Smooth muscle cell (in vitro differentiated cells): Measurements from ENCODE around the gene SMYD2. TPM values are rescaled to one million over a fixed set of nuclear protein-coding genes. Genes with fewer than 3 reads are reported as not detected.
A peak's percentile ranks its signal among the peaks of the same experiment; 100 is the strongest.

ENCODE experiments used
- DNase-seq: peaks from one replicate; lab custom pipeline; 2025; ENCODE audit not compliant: unreplicated experiment; lab: John Stamatoyannopoulos, UW
- H2AFZ ChIP-seq: fragments of 200-600 bp; sonication (generic); 2 replicates; pipeline ENCODE4 v1.6.0; 2016; ENCODE audit warnings: antibody characterized with exemption, low read depth, mild to moderate bottlenecking
- H3F3A ChIP-seq: fragments of 200-600 bp; sonication (generic); 2 replicates; pipeline ENCODE4 v1.6.0; 2017; ENCODE audit warnings: antibody characterized with exemption, low read depth
- H3K27ac ChIP-seq: fragments of 200-600 bp; sonication (generic); 2 replicates; pipeline ENCODE4 v1.5.1; 2016; ENCODE audit warnings: low read depth, mild to moderate bottlenecking
- H3K27me3 ChIP-seq: fragments of 200-600 bp; sonication (generic); 2 replicates; pipeline ENCODE4 v1.6.1; 2016; ENCODE audit warnings: low read depth, mild to moderate bottlenecking
- H3K36me3 ChIP-seq: fragments of 200-600 bp; sonication (generic); 2 replicates; pipeline ENCODE4 v1.5.1; 2016; ENCODE audit warnings: low read depth
- H3K4me1 ChIP-seq: fragments of 200-600 bp; sonication (generic); 2 replicates; pipeline ENCODE4 v1.5.1; 2016; ENCODE audit warnings: low read depth
- H3K4me2 ChIP-seq: fragments of 200-600 bp; sonication (generic); 2 replicates; pipeline ENCODE4 v1.6.0; 2016; ENCODE audit warnings: mild to moderate bottlenecking
- H3K4me3 ChIP-seq: fragments of 200-600 bp; sonication (generic); 2 replicates; pipeline ENCODE4 v1.5.1; 2016; ENCODE audit warnings: mild to moderate bottlenecking
- H3K79me2 ChIP-seq: fragments of 200-600 bp; sonication (generic); 2 replicates; pipeline ENCODE4 v1.6.0; 2016; ENCODE audit warnings: low read depth, mild to moderate bottlenecking
- H3K9ac ChIP-seq: fragments of 200-600 bp; sonication (generic); 2 replicates; pipeline ENCODE4 v1.6.0; 2016; ENCODE audit warnings: low read depth
- H3K9me3 ChIP-seq: fragments of 200-600 bp; sonication (generic); replicated peaks from 2 replicates; pipeline ENCODE4 v1.5.1; 2016; ENCODE audit warnings: low read depth
- H4K20me1 ChIP-seq: fragments of 200-600 bp; sonication (generic); 2 replicates; pipeline ENCODE4 v1.6.0; 2016; ENCODE audit warnings: low read depth
- WGBS: methylation state at CpG from one replicate; pipeline ENCODE4 v1.1.7; 2016; ENCODE audit warnings: low lambda C conversion rate; 5-methylcytosine and 5-hydroxymethylcytosine counted together
- polyA plus RNA-seq: library from polyadenylated mRNA; unstranded; fragments of >200 nt; fragmentation: Nextera tagmentation; extraction: Ambion mirVana; gene quantifications from 2 replicates; pipeline ENCODE4 v1.2.1, GENCODE V29; 2016
- total RNA-seq: library from RNA; depleted of rRNA; stranded (reverse); fragments of >200 nt; gene quantifications from 2 replicates; pipeline ENCODE4 v1.2.3, GENCODE V29; 2014
- TF ChIP-seq, protein P1 (sequence below): fragments of 200-600 bp; sonication (generic); IDR thresholded peaks from 2 replicates; pipeline ENCODE4 v1.5.1; 2017; ENCODE audit warnings: borderline replicate concordance, mild to moderate bottlenecking, antibody characterized with exemption; ENCODE audit not compliant: insufficient read depth, poor library complexity, severe bottlenecking

The SMYD2 gene, protein sequence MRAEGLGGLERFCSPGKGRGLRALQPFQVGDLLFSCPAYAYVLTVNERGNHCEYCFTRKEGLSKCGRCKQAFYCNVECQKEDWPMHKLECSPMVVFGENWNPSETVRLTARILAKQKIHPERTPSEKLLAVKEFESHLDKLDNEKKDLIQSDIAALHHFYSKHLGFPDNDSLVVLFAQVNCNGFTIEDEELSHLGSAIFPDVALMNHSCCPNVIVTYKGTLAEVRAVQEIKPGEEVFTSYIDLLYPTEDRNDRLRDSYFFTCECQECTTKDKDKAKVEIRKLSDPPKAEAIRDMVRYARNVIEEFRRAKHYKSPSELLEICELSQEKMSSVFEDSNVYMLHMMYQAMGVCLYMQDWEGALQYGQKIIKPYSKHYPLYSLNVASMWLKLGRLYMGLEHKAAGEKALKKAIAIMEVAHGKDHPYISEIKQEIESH
- total RNA-seq = 39.7 and 43.3 TPM in 2 replicates
- 31.1 and 35.4 TPM in 2 replicates for polyA plus RNA-seq

DNA sequence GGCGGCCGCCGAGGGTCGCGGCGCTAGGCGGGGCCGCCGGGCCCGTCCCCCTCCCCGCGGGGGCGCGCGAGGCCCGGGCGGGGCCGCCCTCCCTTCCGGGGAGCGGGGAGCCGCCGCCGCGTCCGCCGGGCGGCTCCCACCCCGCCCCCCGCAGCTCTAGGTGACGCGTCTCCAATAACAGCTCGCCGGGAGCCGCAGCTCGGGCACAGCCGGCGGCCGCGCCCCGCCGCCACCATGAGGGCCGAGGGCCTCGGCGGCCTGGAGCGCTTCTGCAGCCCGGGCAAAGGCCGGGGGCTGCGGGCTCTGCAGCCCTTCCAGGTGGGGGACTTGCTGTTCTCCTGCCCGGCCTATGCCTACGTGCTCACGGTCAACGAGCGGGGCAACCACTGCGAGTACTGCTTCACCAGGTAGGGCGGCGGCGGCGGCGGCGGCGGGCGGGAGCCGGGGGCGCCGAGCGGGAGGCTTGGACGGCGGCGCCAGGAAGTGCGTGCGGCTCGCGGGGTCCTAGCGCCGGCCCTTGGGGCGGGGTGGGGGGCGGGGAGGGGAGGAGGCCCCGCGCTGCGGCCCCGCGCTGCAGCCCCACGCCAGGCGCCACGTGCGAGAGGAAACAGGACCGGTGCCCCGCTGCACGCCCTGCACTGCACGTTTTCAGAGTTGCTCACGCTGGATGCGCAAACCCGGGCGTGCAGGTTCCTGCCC lies at the start of gene SMYD2:
TSS of gene SMYD2 (plus strand) at position 139 of the 699 bp plus-strand sequence. CDS start at position 235, 96 bp downstream.
- no peaks in the 10 kb centered on the region for H3K36me3 ChIP-seq
- peak within 1 kb of the TSS; percentile 89 for H2AFZ ChIP-seq
- TF ChIP-seq, protein P1, sequence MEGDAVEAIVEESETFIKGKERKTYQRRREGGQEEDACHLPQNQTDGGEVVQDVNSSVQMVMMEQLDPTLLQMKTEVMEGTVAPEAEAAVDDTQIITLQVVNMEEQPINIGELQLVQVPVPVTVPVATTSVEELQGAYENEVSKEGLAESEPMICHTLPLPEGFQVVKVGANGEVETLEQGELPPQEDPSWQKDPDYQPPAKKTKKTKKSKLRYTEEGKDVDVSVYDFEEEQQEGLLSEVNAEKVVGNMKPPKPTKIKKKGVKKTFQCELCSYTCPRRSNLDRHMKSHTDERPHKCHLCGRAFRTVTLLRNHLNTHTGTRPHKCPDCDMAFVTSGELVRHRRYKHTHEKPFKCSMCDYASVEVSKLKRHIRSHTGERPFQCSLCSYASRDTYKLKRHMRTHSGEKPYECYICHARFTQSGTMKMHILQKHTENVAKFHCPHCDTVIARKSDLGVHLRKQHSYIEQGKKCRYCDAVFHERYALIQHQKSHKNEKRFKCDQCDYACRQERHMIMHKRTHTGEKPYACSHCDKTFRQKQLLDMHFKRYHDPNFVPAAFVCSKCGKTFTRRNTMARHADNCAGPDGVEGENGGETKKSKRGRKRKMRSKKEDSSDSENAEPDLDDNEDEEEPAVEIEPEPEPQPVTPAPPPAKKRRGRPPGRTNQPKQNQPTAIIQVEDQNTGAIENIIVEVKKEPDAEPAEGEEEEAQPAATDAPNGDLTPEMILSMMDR = no peak
- WGBS = under 1% methylated on average over 43 of the region's 94 CpGs
- H4K20me1 ChIP-seq = no peaks in the 10 kb centered on the region
- DNase-seq = peak; percentile 58
- peaks cover 16% of the 10 kb centered on the region for H3K79me2 ChIP-seq
- peak within 1 kb of the TSS; percentile 72 for H3K9ac ChIP-seq
- H3F3A ChIP-seq = peaks cover 19% of the 10 kb centered on the region
- no peaks in the 10 kb centered on the region for H3K27me3 ChIP-seq
- H3K4me2 ChIP-seq = peak within 1 kb of the TSS; percentile 96
- H3K4me1 ChIP-seq = peaks cover 17% of the 10 kb centered on the region
- no peaks in the 10 kb centered on the region for H3K9me3 ChIP-seq
- H3K27ac ChIP-seq = peak within 1 kb of the TSS; percentile 55
- peak within 1 kb of the TSS; percentile 98 for H3K4me3 ChIP-seq

DNA sequence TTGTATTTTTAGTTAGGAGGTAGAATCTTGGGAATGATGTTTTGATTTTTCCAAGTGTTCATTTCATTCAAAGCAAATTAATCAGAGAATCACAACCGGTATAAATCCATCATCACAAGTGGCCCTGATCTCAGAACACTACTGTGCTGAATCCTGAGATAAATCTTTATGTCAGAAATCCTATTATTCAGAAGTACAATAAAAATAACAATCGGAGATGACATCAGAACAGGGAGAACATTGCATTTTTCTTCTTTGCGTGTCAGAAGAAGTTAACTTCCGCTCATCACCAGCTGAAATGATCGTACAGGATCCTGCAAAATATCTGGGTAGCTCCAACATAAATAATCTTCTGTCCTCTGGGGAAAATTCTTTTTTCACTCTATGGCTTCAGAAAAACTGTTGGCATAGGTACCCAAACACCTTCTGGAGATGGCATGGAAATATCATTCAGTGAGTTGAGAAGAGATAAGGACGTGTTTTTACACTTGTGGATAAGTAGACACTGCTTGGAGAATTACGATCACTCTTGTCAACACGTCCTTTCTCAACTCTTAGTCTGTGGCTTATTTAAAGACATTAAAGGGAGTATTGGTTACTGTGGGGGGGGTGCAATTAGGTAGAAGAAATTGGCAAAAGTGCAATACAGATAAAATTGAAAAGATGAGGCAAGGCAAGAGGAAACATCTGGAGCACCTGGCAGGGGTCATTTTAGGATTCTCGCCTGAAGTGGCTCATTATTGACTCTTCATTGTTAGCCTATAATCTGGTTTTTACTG lies 46.9 kb upstream of the SMYD2 start:
- H3K4me3 ChIP-seq = no peak overlapping the region
- TF ChIP-seq, protein P1 = no peak
- H3K36me3 ChIP-seq = no peaks in the 10 kb centered on the region
- peaks cover 3% of the 10 kb centered on the region for H3K27me3 ChIP-seq
- 73% methylated on average over 9 of the region's 9 CpGs for WGBS
- H3F3A ChIP-seq = no peaks in the 10 kb centered on the region
- DNase-seq = no peak
- H3K4me2 ChIP-seq = no peak overlapping the region
- no peaks in the 10 kb centered on the region for H4K20me1 ChIP-seq
- H3K27ac ChIP-seq = no peak overlapping the region
- peaks cover 5% of the 10 kb centered on the region for H3K4me1 ChIP-seq
- no peak overlapping the region for H3K9ac ChIP-seq
- H3K9me3 ChIP-seq = no peaks in the 10 kb centered on the region
- no peaks in the 10 kb centered on the region for H3K79me2 ChIP-seq
- no peak overlapping the region for H2AFZ ChIP-seq

DNA sequence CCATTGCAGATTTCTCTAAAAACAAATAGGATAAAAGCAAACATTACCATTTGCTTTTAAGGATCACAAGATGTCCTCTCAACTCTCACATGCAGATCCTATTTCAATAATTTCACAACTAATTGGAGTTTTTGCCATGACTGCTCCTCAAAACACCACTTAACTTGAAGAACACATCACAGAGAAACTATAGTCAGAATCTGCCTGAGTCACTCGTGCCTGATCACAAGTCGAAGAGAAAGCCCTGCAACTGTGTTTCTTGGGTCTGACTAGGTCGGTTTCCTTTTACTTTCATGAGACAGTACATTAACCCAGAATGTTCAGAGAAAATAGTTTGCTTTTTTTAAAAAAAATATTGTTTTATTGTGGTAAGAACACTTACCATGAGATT lies 46.3 kb upstream of the SMYD2 start:
- no peak overlapping the region for H3K9ac ChIP-seq
- no peaks in the 10 kb centered on the region for H4K20me1 ChIP-seq
- H3K4me3 ChIP-seq = no peak overlapping the region
- no peaks in the 10 kb centered on the region for H3K79me2 ChIP-seq
- TF ChIP-seq, protein P1 = no peak
- H3K4me2 ChIP-seq = no peak overlapping the region
- no peaks in the 10 kb centered on the region for H3K36me3 ChIP-seq
- peaks cover 5% of the 10 kb centered on the region for H3K4me1 ChIP-seq
- no peaks in the 10 kb centered on the region for H3K9me3 ChIP-seq
- no peak overlapping the region for H2AFZ ChIP-seq
- H3K27me3 ChIP-seq = peaks cover 3% of the 10 kb centered on the region
- H3K27ac ChIP-seq = no peak overlapping the region
- WGBS = 68% methylated on average over 3 of the region's 3 CpGs
- DNase-seq = no peak
- H3F3A ChIP-seq = no peaks in the 10 kb centered on the region
